Measurements from ENCODE around the gene CTAGE6.
"Not testable (repeated sequence)": the region's sequence is repeated elsewhere in the genome, so short reads cannot be mapped to it uniquely, and the experiment has no call there.

Gene CTAGE6

DNA sequence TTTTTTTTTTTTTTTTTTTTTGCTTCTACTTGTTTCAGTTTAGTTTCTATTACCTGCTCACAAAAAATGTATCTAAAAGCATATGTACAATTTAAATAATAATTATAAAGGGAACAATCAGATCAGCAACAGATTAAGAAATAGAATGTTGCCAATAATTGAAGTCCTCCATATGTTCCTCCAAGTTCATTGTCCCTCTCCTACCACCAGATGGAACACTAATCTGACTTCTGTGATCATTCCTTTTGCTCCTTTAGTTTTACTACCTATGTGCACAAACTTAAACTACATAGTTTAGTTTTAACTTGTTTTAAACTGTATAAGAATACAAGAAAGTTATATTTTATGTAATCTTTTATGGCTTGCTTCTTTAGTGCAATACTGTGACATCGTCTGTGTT lies 5.6 kb upstream of the CTAGE6 start:
- H3K36me3 ChIP-seq (ENCODE audit: control insufficient read depth, insufficient read depth, low read length); H3K4me3 ChIP-seq (ENCODE audit: low read length); H3K9me3 ChIP-seq (ENCODE audit: control insufficient read depth, low read length); H3K9ac ChIP-seq (ENCODE audit: low read length); H3K4me1 ChIP-seq (ENCODE audit: control insufficient read depth, insufficient read depth, low read length); H3K27me3 ChIP-seq (ENCODE audit: control insufficient read depth, insufficient read depth, low read length): not testable (repeated sequence)

DNA sequence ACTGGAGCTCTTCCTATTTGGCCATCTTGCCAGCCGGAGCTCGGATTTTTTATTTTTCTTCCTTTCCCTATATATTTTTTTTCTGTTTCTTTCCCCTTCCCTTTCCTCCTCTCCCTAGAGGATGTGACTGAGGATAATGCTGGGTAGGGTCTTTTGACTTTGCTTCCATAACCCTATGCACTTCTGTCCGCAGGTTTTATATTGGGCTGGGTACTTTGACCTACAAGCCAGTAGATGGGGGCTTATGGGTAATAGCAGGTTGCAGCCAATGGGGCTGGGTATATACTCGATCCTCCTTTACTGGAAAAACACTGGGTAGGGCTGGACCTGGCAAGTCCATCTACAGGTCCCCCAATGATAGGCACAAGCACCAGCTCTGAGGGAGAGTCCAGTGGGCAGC lies 12.2 kb downstream of the CTAGE6 start:
- H3K4me3 ChIP-seq (ENCODE audit: low read length); H3K36me3 ChIP-seq (ENCODE audit: control insufficient read depth, insufficient read depth, low read length); H3K9ac ChIP-seq (ENCODE audit: low read length); H3K9me3 ChIP-seq (ENCODE audit: control insufficient read depth, low read length); H3K4me1 ChIP-seq (ENCODE audit: control insufficient read depth, insufficient read depth, low read length); H3K27me3 ChIP-seq (ENCODE audit: control insufficient read depth, insufficient read depth, low read length): not testable (repeated sequence)

DNA sequence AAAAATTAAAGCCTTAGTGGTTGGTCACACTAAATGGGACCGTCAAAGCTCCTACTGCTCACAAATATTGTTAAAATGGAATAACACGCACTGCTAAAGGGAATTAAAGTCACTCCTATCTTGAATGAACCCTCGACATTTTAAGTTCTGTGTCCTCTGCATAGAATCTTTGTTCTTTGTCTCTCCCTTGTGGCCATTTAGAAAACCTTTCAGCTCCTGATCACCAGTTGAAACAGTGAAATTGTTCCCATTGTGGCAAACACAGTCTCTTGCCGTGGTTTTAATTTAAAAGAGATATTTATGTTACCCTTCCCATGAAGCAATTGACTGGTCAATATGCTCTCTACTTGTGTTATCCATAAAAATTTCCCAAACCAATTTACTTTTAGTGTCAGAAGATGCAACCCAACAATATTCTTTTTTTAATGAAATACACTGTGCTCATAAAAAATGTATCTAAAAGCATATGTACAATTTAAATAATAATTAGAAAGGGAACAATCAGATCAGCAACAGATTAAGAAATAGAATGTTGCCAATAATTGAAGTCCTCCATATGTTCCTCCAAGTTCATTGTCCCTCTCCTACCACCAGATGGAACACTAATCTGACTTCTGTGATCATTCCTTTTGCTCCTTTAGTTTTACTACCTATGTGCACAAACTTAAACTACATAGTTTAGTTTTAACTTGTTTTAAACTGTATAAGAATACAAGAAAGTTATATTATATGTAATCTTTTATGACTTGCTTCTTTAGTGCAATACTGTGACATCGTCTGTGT lies 20.3 kb downstream of the CTAGE6 start:
- not testable (repeated sequence) for H3K36me3 ChIP-seq (ENCODE audit: control insufficient read depth, insufficient read depth, low read length); H3K4me3 ChIP-seq (ENCODE audit: low read length); H3K9me3 ChIP-seq (ENCODE audit: control insufficient read depth, low read length); H3K27me3 ChIP-seq (ENCODE audit: control insufficient read depth, insufficient read depth, low read length); H3K4me1 ChIP-seq (ENCODE audit: control insufficient read depth, insufficient read depth, low read length); H3K9ac ChIP-seq (ENCODE audit: low read length)

DNA sequence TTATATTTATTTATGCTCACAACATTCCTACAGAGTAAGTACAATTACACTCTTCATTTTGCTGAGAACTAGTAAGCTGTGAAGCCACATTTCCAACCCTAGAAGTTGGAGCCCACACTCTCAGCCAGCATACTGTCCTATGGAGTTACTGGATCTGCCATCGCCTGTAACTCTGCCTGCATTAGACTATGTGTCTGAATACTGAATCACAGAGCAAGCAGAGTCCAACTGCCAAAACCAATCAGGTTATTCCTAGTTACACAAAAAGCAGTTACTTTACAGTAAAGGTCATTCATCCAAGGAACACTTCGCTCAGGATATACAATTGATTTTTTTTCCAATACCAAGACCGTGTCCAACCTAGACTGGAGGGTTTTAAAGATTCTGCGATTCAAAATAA lies 21.5 kb downstream of the CTAGE6 start:
- no peaks in the 10 kb centered on the region for H3K9me3 ChIP-seq (ENCODE audit: control insufficient read depth, low read length)
- no peaks in the 10 kb centered on the region for H3K27me3 ChIP-seq (ENCODE audit: control insufficient read depth, insufficient read depth, low read length)
- no peaks in the 10 kb centered on the region for H3K4me1 ChIP-seq (ENCODE audit: control insufficient read depth, insufficient read depth, low read length)
- no peak overlapping the region for H3K9ac ChIP-seq (ENCODE audit: low read length)
- no peaks in the 10 kb centered on the region for H3K36me3 ChIP-seq (ENCODE audit: control insufficient read depth, insufficient read depth, low read length)
- H3K4me3 ChIP-seq (ENCODE audit: low read length) = no peak overlapping the region

DNA sequence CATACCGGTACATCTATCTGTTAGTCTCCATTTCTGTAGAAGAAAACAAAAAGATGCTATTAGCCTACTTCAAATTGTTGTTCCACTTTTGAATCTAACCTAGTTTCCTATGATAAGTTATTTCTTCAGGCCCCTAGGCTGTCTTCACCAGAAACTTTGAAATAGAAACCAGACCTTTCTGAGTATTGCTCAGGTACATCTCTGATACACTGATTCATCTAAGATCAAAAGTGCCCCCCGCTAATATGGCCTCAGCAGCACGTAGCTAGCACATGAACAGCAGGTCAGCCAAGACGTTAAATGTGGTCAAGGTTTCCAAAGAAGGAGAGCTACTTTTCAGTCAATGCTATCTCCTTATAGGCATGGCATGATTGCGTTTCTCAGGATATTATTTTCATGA lies 23.6 kb downstream of the CTAGE6 start:
- H3K9me3 ChIP-seq (ENCODE audit: control insufficient read depth, low read length) = no peaks in the 10 kb centered on the region
- H3K36me3 ChIP-seq (ENCODE audit: control insufficient read depth, insufficient read depth, low read length) = no peaks in the 10 kb centered on the region
- H3K9ac ChIP-seq (ENCODE audit: low read length) = no peak overlapping the region
- H3K4me1 ChIP-seq (ENCODE audit: control insufficient read depth, insufficient read depth, low read length) = no peaks in the 10 kb centered on the region
- H3K27me3 ChIP-seq (ENCODE audit: control insufficient read depth, insufficient read depth, low read length) = no peaks in the 10 kb centered on the region
- H3K4me3 ChIP-seq (ENCODE audit: low read length) = no peak overlapping the region

DNA sequence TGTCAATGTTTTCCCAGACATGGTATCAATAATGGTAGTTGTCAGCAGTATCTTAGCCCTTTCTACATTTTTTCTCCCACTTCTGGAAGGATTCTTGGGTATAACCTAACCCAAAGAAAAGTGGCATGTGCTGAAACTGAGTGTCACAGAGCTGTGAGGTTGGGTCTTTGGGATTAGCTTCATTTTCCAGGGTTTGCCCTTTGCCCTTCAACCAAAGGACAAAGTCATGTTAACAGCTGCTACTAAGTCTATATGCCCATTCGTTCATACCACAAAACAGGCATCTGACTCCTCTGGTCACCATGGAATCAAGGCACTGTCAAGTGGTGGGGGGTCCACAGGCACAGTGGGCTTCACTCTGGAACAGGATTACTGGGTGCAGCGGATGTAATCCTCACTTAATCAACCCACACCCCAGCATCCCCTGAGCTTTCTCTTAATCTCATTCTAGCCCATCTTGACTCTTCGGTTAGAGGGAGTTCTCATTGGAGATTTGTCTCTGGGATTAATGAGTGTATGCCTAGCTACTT lies 29.1 kb downstream of the CTAGE6 start:
- Histone ChIP-seq H3K27me3 (ENCODE audit: control insufficient read depth, insufficient read depth, low read length) (no peaks in the 10 kb centered on the region), H3K9me3 (ENCODE audit: control insufficient read depth, low read length) (no peaks in the 10 kb centered on the region), H3K4me3 (ENCODE audit: low read length) (no peak overlapping the region), H3K9ac (ENCODE audit: low read length) (no peak overlapping the region), H3K4me1 (ENCODE audit: control insufficient read depth, insufficient read depth, low read length) (no peaks in the 10 kb centered on the region), H3K36me3 (ENCODE audit: control insufficient read depth, insufficient read depth, low read length) (peaks cover 4% of the 10 kb centered on the region)

DNA sequence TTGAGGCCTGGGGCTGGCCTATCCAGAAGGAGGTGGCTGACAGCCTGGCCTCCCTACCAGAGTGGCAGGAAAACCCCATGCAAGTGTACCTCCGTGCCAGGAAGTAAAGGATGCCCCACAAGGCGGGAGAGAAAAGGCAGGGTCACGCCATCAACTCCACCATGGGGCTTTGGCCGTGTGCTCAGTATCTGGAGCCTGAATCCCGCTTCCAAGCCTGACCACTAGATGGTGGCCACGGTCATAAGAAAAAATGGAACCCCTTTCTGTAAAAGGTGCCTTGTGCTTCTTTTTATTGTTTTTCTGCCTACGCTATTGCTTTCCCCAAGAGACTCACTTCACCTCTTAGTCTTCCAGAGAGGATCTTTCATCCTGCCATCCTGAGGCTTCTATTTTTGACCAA lies 29.9 kb downstream of the CTAGE6 start:
- not testable (repeated sequence) for H3K4me1 ChIP-seq (ENCODE audit: control insufficient read depth, insufficient read depth, low read length); H3K4me3 ChIP-seq (ENCODE audit: low read length); H3K9ac ChIP-seq (ENCODE audit: low read length); H3K36me3 ChIP-seq (ENCODE audit: control insufficient read depth, insufficient read depth, low read length); H3K9me3 ChIP-seq (ENCODE audit: control insufficient read depth, low read length); H3K27me3 ChIP-seq (ENCODE audit: control insufficient read depth, insufficient read depth, low read length)

DNA sequence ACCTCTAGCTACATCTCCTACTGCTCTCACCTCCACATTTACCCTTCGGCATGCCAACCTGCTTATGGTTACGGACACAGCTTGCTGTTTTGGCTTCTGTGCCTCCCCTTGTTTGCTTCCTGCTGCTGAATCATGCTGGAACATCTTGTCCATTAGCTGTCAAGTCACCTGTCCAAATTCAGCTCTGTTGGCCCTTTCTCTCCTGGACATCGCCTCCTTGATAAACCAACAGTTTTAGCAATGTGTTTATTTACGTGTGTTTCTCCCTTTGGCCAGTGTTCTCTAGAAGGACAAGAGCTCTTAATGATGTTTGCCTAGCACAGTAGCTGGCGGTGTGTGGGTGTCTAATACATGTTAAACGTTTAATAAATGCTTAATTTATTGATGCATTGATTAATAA lies 31.4 kb downstream of the CTAGE6 start:
- H3K27me3 ChIP-seq (ENCODE audit: control insufficient read depth, insufficient read depth, low read length); H3K4me1 ChIP-seq (ENCODE audit: control insufficient read depth, insufficient read depth, low read length); H3K9ac ChIP-seq (ENCODE audit: low read length); H3K36me3 ChIP-seq (ENCODE audit: control insufficient read depth, insufficient read depth, low read length); H3K9me3 ChIP-seq (ENCODE audit: control insufficient read depth, low read length); H3K4me3 ChIP-seq (ENCODE audit: low read length): not testable (repeated sequence)

DNA sequence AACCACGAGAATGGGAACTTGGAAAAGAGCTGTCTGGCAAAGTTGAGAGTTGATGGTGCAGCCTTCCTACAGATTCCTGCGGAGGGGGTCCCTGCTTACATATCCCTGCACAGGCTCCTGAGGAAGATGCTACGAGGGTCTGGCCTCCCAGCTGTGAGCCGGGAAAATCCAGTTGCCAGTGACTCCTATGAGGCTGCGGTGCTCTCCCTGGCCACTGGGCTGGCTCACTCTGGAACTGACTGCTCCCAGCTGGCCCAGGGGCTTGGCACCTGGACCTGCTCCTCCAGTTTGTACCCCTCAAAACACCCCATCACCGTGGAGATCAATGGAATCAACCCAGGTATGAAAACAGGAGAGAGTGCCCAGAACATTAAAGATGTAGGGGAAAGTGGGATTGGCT lies 37.2 kb downstream of the CTAGE6 start:
- not testable (repeated sequence) for H3K9me3 ChIP-seq (ENCODE audit: control insufficient read depth, low read length); H3K36me3 ChIP-seq (ENCODE audit: control insufficient read depth, insufficient read depth, low read length); H3K4me1 ChIP-seq (ENCODE audit: control insufficient read depth, insufficient read depth, low read length); H3K9ac ChIP-seq (ENCODE audit: low read length); H3K4me3 ChIP-seq (ENCODE audit: low read length); H3K27me3 ChIP-seq (ENCODE audit: control insufficient read depth, insufficient read depth, low read length)

DNA sequence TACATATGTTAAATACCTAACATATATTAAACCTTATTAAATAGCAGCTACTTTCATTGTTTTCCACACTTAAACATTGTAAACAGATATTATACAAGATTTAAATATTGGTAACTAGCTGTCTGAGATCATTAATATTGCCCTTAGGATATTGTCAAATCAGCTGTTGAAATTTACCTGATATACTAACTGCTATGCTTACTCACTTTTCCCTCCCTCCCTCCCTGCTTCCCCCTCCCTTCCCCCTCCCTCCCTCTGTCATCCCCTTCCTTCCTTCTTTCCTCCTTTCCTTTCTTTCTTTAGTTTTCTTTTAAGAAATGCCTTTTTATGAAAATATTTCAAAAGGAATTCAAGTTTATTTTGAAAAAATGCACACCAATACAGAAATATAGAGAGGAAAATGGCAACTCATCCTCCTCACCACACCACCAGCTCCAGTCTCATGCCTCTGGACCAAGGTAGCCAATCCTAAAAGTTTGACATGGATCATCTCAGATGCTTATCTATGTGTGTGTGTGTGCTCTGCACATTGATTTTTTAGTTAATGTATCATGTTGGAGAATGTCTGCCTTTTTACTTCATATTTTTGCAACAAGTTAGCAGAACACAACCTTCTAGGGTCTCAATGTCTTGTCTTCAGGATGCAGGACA lies 41.8 kb downstream of the CTAGE6 start:
- H3K4me3 ChIP-seq (ENCODE audit: low read length); H3K27me3 ChIP-seq (ENCODE audit: control insufficient read depth, insufficient read depth, low read length); H3K9ac ChIP-seq (ENCODE audit: low read length); H3K9me3 ChIP-seq (ENCODE audit: control insufficient read depth, low read length); H3K4me1 ChIP-seq (ENCODE audit: control insufficient read depth, insufficient read depth, low read length); H3K36me3 ChIP-seq (ENCODE audit: control insufficient read depth, insufficient read depth, low read length): not testable (repeated sequence)

DNA sequence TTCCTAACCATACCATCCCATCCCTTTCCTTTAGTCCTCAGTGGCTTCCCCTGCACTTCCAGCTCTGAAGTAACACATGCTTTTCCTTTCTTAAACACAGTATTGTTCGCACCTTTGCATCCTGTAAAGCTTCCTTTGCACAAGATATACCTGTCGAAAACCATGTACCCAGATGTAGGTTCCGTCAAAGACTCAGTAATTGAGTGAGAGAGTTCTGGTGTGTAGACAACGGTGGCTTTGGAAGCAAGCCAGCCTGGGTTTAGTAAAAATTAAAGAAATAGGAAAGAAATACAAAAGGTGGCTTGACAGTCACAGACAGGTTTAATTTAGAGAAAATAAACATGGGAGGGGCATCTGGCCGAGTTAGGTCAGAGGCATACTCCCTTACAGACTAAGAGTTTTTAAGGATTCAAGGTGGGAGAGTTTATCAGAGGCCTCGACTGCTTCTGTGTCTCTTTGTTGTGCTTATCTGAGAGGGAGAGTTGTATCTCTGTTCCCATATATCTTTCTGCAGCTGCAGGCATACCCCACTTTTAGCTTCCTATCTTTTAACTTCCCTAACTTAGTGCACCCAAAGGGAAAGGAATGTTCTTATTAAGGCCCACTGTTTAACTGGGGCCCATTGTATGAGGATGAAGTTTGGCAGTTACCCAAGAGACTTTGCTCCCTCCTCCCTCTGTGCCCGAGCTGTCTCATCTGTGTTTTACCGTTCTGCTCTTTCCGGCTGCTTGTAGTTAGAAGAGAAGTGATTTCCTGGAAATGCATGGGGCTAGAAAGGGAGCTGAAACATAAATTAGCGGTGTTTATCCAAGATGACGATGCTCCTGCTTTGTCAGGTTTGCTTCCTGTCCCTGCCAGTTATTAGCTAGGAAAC lies 42.7 kb downstream of the CTAGE6 start:
- H3K27me3 ChIP-seq (ENCODE audit: control insufficient read depth, insufficient read depth, low read length); H3K9me3 ChIP-seq (ENCODE audit: control insufficient read depth, low read length); H3K4me3 ChIP-seq (ENCODE audit: low read length); H3K4me1 ChIP-seq (ENCODE audit: control insufficient read depth, insufficient read depth, low read length); H3K9ac ChIP-seq (ENCODE audit: low read length); H3K36me3 ChIP-seq (ENCODE audit: control insufficient read depth, insufficient read depth, low read length): not testable (repeated sequence)

DNA sequence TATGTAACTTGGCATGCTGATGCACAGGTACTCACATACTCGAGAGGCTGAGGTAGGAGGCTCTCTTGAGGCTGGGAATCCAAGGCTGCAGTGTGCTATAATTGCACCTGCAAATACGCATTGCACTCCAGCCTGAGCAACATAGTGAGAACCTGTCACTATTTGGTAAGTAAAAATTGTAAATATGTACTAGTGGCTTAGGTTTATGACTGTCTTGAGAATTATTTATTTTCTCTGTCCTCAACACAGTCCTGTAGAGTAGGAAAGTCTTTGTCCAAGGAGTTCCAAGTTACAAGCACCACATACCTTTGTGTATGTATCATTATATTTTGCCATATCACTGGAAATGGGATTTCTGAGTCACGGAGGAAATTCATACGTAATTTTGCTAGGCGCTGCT lies 45.1 kb downstream of the CTAGE6 start:
- H3K4me3 ChIP-seq (ENCODE audit: low read length); H3K36me3 ChIP-seq (ENCODE audit: control insufficient read depth, insufficient read depth, low read length); H3K4me1 ChIP-seq (ENCODE audit: control insufficient read depth, insufficient read depth, low read length); H3K9me3 ChIP-seq (ENCODE audit: control insufficient read depth, low read length); H3K9ac ChIP-seq (ENCODE audit: low read length); H3K27me3 ChIP-seq (ENCODE audit: control insufficient read depth, insufficient read depth, low read length): not testable (repeated sequence)

All from mucosa of stomach (tissue), 1 donor.